ENCODE results near the gene CLCN4.

Gene CLCN4

DNA sequence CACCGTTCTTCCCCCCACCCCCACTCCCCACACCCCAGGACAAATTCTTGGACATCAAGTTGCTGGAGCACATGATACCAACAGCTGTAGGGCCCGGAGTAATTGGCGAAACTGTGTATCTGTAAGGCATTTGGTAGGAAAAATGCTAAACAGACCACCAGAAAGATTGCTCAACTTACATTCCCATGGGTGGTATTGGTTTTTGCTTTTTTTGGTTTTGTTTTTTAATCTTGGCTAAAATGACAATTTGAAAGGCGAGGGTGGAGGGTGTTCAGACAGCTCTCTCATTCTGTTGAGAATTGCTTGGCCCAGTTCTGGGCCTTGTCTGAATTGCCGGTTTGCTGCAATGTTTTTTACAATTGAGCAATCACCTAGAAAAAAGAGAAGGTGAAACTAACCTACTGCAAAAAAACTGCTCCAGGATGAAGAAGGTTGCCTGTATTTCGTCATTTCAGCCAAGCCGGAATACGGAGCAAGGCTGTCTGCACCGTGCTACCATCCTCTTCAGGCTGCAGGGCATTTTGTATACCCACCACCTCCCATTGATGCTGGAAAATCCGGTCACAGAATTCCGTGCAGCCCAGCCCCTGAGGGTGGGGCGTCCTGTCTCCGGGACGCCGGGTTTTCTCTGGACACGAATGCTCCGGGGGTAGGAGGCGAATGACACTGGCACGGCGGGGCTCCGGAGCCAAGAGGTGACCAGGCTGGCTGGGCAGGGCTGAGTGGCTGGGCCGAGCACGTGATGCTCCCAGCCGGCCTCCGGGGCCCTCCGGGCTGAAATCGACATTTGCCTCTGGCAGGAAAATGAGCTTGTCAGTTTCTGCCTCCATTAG is at the start of gene CLCN4:
Gene CLCN4 (plus strand): TSS at position 777 of the 833 bp plus-strand sequence. CDS start 28,058 bp downstream, outside the sequence.
- no peak for DNase-seq

DNA sequence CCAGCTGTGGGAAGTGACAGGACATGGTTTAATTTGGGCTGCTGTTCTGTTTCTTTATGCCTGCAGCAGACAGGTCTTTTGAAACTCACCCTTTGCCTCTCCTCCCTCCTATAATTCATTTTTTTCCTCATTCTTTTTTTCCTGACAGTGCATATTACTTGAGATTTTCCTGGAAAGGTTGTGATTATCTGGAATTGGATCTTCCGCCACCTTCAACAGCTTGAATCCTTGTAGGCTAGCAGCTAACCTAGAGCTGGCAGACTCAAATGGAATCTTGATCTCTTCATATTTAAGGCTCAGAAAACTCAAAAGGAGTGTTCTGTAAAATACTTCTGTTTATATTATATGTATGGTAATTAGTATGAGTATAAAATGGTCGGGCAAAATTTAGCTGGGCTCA is 49.3 kb upstream of the CLCN4 start:
- DNase-seq, result no peak

DNA sequence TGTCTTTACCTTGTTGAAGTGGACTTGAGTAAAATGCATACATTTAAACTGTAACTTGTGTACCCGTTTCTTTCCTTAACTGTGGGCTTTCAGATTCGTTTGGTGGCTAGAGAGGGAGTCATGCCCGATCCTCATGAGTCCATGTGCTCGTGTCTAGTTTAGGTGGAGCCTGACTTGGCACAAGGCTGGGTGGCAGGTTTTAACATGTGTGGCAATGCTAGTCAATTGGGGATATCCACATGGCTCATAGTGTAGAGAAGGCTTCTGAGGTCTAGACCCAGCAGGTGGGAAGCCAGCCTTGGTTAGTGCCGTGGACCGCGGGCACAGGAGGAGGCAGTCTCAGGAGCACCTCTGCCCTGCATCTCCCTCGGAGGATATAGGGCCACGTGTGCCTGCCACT is 48.5 kb upstream of the CLCN4 start:
- DNase-seq, result no peak

DNA sequence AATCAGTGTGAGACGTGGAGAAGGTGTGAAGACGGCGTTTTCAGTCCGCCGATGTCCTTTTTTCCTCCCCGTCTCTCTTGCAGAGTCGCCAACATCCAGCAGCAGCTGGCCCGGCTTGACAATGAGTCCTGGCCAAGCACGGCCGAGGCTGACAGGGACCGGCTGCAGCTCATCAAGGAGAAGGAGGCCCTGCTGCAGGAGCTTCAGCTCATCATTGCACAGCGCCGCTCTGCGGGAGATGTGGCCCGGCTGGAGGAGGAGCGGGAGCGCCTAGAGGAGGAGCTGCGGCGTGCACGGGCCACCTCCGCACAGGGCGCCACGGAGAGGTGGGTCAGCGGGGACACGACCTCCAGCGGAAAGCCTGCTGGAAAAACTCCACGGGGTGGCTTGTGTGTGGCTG is 47.1 kb upstream of the CLCN4 start:
- no peak for DNase-seq

DNA sequence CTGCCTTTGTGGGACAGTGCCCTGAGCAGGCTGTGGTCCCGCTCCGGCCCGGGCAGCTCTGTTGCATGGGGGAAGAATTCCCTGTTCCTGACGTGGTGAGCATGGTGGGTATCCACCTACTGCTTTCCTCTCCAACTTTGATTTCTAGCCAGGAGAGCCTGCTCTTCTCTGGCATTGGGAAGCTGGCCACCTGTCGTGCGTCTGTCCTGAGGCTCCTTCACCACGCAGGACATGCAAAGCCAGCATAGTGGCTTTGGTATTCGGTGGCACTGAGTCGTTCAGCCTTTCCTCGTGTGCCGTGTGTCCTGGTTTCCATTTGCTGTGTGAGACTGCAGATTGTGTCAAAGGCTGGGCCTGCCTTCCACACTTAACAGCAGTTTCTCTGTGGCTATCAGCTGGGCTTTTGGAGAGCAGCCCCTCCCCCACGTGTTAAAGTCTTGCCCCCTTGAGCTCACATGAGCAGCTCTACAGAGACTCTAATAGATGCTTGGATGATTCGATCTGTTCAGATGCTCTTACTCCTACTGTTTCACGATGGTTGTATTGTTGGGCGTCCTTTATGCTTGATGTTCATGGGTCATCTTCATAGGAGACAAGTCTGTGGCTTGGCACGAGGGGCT is 46.3 kb upstream of the CLCN4 start:
- peak; percentile 21 for DNase-seq

DNA sequence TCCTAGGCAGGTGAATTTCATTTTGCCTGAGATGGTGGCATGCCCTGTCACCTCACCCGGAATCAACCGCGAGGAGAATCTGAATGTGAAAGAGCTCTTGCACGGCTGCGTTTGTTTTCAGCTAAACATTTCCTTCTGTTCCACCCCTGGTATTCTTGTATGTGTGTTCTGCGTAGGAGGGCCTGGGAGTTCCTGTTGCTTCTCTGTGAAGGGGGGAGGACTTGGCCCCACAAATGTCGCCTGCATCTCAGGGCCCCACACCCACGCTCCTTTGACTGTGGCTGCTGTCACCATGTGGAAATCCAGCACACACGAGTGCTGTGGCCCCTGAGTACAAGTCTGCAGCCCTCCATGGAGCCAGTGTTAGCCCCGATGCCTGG is 45.8 kb upstream of the CLCN4 start:
- peak; percentile 68 for DNase-seq

DNA sequence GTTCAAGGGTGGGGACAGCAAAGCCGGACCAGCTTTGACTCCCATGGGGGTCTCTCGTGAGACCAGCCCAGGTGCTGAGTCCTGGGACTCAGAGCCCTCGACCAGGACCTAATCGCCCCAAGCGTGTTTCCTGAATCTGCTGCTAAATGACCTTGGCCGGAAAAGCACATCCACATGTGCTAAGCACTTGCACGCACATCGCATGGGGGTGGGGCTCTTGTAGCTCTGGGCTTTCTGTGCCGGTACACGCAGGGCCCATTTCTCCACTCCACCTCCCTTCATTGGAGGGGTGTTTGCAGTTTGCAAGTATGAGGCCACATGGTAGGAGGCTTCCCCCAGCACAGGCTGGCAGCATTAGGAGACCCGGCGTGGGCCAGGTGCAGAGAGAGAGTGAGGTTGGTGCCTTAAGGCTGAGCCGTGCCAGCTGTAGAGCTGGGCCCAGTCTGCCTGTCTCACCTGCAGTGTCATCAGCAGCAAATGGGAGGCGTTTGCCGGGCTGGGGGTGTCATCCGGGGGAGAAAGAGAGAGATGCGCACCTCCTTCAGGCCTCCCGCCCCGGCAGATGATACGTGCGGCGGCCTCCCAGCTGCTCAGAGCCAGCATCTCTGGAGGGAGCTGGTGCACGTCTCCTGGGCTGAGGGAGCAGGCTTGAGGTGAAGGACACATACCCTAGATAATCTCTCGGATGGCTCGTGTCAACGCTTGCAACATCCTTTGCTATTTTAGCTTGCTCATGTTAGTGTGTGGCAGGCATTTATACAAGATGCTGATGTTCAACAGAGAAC is 45.2 kb upstream of the CLCN4 start:
- DNase-seq, result peak; percentile 68

DNA sequence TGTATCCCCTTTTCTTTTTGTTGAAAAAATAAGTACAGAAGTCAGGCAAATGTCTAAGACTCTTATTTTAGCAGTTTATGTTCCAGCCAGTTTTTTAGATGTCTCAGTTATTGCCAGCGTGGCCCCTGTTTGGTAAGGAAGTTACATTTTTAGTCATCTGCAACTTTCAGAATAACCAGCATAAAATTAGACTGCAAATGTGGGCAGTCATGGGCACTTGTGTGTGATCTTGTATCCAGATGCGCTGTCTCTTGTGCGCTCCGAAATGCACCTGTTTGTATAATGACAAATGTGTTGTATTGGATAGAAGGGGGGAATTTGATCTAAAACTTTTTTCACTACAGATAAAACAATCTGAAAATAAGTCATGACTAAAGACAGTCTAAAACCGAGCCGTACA is 44.3 kb upstream of the CLCN4 start:
- no peak for DNase-seq

DNA sequence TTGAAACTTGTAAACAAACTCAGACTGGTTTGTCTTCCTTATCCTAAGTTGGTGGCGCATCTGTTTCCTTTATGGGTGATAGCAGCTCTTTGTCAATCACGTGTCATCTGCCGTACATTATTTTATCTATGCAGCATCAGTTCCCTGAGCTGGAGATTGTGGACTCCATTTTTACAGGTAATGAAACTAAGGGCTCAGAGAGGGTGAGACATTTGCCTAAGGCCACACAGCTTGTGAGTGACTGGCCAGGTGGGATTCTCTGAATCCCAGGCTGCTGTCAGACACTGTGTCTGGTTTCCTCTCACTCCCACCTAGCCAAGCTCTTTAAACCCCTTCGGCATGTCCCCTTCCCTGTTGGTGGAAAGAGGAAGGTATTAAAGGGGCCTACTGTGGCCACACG is 41.7 kb upstream of the CLCN4 start:
- DNase-seq, result no peak

DNA sequence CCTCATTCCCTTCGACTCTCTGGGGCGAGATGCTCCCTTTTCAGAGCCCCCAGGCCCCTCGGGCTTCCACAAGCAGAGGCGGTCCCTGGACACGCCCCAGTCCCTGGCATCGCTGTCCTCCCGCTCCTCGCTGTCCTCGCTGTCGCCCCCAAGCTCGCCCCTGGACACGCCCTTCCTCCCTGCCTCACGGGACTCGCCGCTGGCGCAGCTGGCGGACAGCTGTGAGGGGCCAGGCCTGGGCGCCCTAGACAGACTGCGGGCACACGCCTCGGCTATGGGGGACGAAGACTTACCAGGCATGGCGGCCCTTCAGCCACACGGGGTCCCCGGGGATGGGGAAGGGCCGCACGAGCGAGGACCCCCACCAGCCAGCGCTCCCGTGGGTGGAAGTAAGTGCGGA is 39.5 kb upstream of the CLCN4 start:
- DNase-seq, result no peak

DNA sequence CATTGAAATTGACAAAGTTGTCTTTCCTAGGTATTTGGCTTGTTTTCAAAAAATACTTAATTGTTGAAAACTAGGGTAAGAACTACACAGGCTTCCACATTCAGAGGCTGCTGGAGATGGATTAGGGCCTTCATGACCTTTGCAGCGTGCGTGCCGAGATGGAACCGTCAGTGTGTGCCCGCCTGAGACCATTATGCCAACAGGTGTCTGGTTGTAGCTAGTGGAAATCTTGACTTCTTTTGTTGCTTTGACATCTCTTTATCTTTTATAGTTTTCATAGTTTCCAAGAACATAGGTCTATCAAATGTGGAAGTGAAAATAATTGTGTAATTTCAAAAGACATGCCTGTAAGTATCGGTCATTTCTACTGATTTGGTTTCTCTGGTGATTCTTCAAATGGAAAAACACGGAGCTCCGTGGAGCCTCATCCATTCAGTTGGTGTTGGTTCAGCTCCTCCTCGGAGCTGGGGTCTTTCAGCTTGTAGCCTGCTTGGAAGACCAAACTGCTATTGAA is 38.9 kb upstream of the CLCN4 start:
- no peak for DNase-seq

DNA sequence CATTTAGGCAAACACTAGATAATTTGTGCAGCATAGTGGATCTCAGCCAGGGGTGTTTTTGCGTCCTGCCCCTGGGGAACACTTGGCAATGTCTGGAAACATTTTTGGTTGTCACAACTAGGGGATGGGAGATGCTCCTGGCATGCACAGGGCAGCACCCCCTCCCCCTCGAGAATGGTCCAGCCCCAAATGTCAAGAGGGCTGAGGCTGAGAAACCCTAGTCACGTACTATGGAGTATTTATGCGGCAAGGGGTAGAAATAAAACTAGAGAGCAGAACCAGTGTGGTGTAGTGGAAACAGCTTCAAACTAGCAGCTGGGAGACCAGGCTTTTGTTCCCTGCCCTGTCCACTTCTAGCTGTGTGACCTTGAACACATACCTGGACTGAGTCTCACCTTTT is 38.2 kb upstream of the CLCN4 start:
- no peak for DNase-seq

DNA sequence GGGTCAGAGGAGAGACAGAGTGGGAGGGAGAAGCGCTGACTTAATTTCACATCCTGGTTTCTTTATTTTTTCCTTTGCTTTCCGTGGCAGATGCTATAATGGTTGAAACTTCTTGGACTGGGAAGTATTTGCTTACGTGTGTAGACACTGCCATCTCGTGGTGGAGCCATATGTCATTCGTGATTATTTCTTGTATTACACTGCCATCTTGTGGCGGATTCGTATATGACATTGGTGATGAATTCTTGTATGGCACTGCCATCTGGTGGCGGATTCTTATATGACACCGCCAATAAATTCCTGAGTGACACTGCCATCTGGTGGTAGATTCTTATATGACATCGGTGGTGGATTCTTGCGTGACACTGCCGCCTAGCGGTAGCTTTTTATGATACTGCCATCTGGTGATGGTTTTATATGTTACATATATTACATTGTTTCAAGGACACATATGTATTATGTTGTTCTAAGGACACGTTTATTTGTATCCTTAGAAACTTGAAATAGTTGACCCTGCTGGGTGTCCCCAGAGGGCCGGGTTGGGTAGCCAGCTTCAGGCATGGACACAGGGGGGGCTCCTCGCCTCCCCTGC is 37.3 kb upstream of the CLCN4 start:
- DNase-seq, result peak; percentile 78

DNA sequence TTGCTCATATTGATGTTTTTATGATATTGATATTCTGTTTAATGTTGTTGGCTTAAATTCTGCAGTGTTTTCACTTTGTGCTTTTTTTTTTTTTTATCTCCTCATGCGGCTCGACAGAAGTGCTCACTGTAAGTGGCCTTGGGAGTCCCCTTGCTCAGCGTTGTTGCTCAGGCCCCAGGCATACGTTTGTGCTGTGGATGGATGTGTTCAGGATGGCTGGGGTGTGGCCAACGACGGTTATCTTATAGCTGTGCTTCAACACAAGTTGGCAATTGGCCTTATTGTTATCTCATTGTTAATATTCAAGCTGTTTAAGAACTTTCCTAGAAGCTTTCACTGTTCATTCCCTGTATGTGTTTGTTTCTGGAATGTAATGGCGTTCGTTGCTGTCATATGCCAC is 36.4 kb upstream of the CLCN4 start:
- no peak for DNase-seq

DNA sequence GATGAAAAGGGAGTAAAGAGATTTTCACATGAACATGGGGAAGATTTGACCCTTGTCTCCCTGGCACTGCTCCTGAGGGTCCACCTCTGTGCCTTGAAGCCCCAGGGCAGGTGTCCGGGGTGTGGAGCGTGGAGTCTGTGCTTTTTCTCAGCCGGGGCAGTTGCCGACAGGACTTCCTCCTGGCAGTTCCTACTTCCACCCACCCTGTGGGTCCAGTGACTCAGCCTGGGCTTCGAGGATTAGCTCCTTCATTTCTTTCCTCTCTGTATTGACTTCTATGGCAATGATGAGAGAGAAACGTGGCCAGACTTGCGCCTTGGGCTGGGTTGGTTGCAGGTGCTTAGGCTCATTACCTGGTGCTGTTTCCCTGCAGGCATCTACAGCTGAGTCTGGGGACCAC is 35.9 kb upstream of the CLCN4 start:
- DNase-seq, result no peak

DNA sequence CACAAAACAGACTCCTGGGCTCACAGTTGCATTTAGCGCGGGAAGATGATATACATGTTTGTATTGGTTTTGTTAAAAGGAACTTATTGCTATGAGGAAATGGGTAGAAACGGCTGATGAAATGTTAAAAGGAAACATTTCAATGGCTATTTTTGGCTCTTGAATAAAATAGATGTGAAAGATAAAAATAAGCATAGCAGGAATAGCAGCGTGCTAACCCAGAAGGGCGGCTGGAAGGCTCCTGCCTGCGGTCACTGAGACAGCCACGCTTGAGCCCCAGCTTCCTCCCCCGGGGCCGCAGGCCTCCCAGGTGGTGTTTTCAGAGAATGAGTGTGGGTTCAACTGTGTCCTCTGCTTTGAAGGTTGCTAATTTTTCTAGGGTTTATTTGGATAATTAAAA is 35.0 kb upstream of the CLCN4 start:
- DNase-seq, result no peak

DNA sequence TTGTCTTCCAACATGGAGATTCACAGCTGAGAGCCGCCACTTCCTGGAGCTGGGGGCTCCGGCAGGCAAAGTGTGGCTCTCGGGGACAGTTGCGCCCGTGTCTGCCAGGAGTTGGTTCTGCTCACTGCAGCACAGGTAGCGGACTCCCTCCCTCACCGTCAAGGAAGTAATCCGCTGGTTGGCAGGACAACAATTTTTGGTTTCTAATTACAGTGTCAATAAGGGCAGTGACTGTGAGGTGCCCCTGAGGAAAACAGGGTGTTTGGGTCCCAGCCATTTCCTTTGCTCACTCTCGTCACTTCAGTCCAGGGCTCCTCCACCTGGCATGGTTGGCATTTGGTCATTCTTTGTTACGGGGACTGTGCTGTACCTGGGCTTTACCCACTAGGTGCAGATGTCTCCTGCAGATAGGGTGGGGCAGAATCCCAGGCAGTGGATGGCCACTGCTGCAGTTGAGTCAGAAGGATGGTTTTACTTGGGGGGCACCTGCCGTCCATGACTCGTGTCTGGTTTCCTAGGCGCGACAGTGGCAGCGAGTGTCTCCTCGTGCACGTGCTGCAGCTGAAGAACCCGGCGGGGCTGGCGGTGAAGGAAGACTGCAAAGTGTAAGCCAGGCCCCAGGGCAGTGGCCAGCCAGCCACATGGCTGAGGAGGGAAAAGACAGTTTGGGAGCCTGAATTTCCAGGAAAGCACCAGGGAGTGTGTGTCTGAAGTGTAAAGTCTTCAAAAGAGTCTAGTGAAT is 32.1 kb upstream of the CLCN4 start:
- no peak for DNase-seq

DNA sequence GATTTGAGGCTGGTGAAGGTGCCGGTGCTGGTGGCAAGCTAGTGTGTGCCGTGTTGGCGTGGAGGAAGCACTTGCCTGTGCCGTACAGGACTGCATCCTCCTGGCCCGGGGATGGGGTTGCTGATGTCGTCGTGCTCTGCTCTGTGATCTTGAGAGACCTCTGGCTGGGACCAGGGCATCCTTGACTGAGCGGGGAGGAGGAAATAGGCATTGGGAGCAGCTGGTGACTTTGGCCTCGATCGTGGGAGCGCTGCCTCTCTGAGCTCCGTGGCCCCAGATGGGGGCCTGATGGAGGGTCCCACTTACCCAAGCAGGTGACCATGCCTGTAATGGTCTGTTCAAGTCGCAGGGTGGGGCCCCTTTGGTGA is 31.5 kb upstream of the CLCN4 start:
- no peak for DNase-seq

DNA sequence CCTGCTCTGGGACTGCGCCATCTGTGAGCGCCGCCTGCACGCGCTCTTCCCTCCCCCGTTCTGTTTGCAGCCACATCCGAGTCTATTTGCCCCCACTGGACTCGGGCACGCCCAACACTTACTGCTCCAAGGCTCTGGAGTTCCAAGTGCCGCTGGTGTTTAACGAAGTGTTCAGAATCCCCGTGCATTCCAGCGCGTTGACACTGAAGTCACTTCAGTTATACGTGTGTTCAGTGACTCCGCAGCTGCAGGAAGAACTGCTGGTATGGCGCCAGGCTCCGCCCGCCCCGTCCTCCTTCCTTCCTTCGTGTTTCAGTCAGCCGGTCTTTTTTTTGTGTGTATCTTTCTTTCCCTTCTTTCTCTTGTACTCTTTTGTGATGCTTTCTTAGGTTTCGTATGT is 30.7 kb upstream of the CLCN4 start:
- no peak for DNase-seq

DNA sequence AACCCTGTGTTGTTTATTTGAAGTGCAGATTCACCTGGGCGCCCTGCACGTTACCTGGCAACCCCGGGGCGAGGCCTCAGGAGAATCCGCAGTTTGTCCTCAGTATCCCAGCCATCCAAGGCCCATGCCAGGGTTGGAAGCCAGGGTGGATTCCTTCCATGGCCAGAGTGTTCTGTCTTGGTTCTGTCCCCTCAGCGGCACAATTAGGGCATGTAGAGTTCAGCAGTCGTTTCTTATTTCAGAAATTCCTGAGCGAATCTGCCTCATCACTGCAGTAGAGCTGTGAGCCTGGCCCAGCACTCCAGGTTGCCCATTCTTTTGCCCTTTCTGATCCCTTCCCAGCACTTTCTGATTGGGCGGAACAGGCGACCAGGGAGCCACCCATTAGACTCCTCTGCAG is 29.9 kb upstream of the CLCN4 start:
- DNase-seq, result no peak

DNA sequence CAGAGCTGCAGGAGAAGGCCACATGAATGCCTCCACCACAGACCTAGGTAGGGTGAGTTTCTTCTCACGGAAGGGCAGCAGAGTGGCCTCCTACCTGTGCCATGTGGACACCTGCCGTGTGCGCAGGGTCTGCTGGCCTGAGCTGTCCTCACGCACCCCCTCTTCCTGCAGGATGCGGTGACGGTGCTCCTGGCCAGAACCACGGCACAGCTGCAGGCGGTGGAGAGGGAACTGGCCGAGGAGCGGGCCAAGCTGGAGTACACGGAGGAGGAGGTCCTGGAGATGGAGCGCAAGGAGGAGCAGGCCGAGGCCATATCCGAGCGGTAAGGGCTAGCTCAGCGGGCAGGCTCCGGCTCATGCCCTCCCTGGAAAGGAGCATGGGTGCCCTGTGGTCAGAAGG is 28.4 kb upstream of the CLCN4 start:
- no peak for DNase-seq

DNA sequence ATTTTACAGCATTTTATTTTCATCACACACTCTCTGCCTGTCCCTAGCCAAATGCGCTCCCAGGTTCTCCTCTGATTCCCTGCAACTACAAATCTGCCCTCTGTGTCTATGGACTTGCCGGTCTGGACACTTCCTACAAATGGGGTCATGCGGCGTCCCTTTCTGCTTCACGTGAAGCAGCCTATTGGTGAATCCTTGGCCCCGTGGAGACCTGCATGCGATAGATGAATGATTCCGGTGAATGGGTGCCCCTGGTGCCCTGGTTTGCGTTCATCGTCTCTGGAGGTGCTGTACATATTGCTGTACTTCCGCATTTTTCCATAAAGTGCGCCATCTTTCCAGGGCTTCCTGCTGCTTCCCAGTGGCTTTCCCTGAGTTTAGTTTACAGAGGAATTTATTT is 27.5 kb upstream of the CLCN4 start:
- DNase-seq, result no peak

DNA sequence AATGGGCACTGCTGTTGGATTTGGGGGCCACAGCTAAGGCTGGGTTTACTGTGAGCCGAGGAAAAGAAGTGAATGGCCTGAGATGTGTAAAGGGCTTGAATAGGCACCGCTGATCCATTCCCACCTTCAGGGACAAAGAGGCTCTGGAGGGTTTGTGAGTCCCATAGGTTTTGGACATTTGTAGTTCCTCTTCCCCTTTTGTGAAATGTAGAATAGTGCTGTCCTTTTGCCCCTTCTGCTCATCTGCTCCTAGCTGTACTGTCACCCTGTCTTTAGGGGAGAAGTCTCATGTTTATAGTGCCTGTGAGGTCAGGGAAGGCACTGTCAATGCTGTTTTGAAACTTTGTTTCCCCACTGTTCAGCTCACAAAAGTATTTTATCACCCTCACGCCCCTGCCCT is 26.4 kb upstream of the CLCN4 start:
- DNase-seq, result no peak
